HCT116 (cell line): Measurements from ENCODE around the gene C7orf25. TPM values are rescaled to one million over a fixed set of nuclear protein-coding genes. Genes with fewer than 3 reads are reported as not detected.

Experiments
- ATAC-seq: fragments of 200-7000 bp; cut with Tn5 transposase; 2 replicates; pipeline ENCODE4 v1.9.1; 2020; ENCODE audit warnings: mild to moderate bottlenecking, moderate library complexity
- BruUV-seq: library from RNA; stranded (reverse); fragments of 400-500 nt; replicated peaks from 2 replicates; lab custom pipeline; 2021; lab: Mats Ljungman, UMichigan
- CTCF ChIA-PET: fragments of 300-600 bp; sonication (Branson Sonifier 250); formaldehyde crosslinking; loops from one replicate; lab custom pipeline; 2021; ENCODE audit warnings: antibody characterized with exemption; lab: Charles Lee
- POLR2A ChIA-PET: fragments of 300-600, 350-600 bp; sonication (Branson Sonifier 250); formaldehyde crosslinking; loops from one replicate; lab custom pipeline; 2021; ENCODE audit warnings: antibody characterized with exemption; lab: Charles Lee
- RAD21 ChIA-PET, 2 experiments: fragments of 300-600 bp; sonication (Branson Sonifier 250); formaldehyde crosslinking; loops; one replicate each; lab custom pipeline; 2023; ENCODE audit warnings: low total read pairs in 2 of 2; ENCODE audit not compliant: uncharacterized antibody in 2 of 2, unreplicated experiment in 2 of 2, low non-redundant PET in 1 of 2; lab: Charles Lee
- DNase-seq: peaks from one replicate; pipeline ENCODE4 v3.0.0-alpha.2; 2010; ENCODE audit warnings: low read depth, low spot score
- H2AFZ ChIP-seq: fragments of 200-600 bp; shearing (Covaris generic), sonication (generic); 2 replicates; pipeline ENCODE4 v1.6.1; 2017; ENCODE audit warnings: low read depth, mixed run types, mixed read lengths, antibody characterized with exemption, low read length; ENCODE audit not compliant: poor library complexity, severe bottlenecking
- H3K27ac ChIP-seq: 2 replicates; pipeline ENCODE4 v1.5.1; 2012; ENCODE audit warnings: low read depth, low read length
- H3K27me3 ChIP-seq: fragments of 200-600 bp; sonication (generic); 2 replicates; pipeline ENCODE4 v1.6.1; 2016; ENCODE audit warnings: mixed run types, low read length, mixed read lengths; ENCODE audit not compliant: insufficient read depth
- H3K36me3 ChIP-seq, 2 experiments: fragments of 200-500 bp in 1 of 2; fragments of 200-600 bp in 1 of 2; sonication (Bioruptor generic) in 1 of 2; sonication (generic) in 1 of 2; 2 replicates each; pipeline versions ENCODE4 v1.5.1 to v1.6.1; 2014 to 2016; ENCODE audit warnings: low read length in 2 of 2, inconsistent platforms in 1 of 2, mixed read lengths in 1 of 2, mixed run types in 1 of 2; ENCODE audit not compliant: insufficient read depth in 2 of 2, control insufficient read depth in 1 of 2
- H3K4me1 ChIP-seq, 2 experiments: fragments of 200-600 bp in 1 of 2; sonication (generic) in 1 of 2; 2 replicates each; pipeline versions ENCODE4 v1.5.1 to v1.6.1; 2012 to 2017; ENCODE audit warnings: low read length in 2 of 2, inconsistent platforms in 1 of 2, mild to moderate bottlenecking in 1 of 2, mixed read lengths in 1 of 2, mixed run types in 1 of 2, moderate library complexity in 1 of 2; ENCODE audit not compliant: insufficient read depth in 2 of 2, control insufficient read depth in 1 of 2
- H3K4me2 ChIP-seq: fragments of 200-600 bp; sonication (generic); 2 replicates; pipeline ENCODE4 v1.6.1; 2017; ENCODE audit warnings: mixed run types, low read length, mixed read lengths
- H3K4me3 ChIP-seq, 2 experiments: fragments of 200-600 bp in 1 of 2; sonication (generic) in 1 of 2; replicated peaks in 1 of 2; 2 replicates each; pipeline ENCODE4 v1.5.1; 2011 to 2016; ENCODE audit warnings: low read length in 2 of 2, control low read depth in 1 of 2, low read depth in 1 of 2, mild to moderate bottlenecking in 1 of 2, mixed read lengths in 1 of 2, mixed run types in 1 of 2
- H3K79me2 ChIP-seq: fragments of 200-600 bp; sonication (generic); 2 replicates; pipeline ENCODE4 v1.6.1; 2017; ENCODE audit warnings: mild to moderate bottlenecking, mixed run types, low read length, moderate library complexity, mixed read lengths; ENCODE audit not compliant: insufficient read depth
- H3K9ac ChIP-seq: fragments of 200-600 bp; sonication (generic); 2 replicates; pipeline ENCODE4 v1.6.1; 2016; ENCODE audit warnings: low read length, mixed read lengths
- H3K9me2 ChIP-seq: fragments of 200-600 bp; sonication (generic), shearing (Covaris generic); 2 replicates; pipeline ENCODE4 v1.6.1; 2017; ENCODE audit warnings: mixed run types, mild to moderate bottlenecking, moderate library complexity; ENCODE audit not compliant: insufficient read depth
- H3K9me3 ChIP-seq, 2 experiments: fragments of 200-500 bp in 1 of 2; fragments of 200-600 bp in 1 of 2; sonication (Bioruptor generic) in 1 of 2; sonication (generic) in 1 of 2; 2 replicates each; pipeline ENCODE4 v1.6.1; 2014 to 2017; ENCODE audit warnings: low read length in 2 of 2, mixed read lengths in 2 of 2, inconsistent platforms in 1 of 2, low read depth in 1 of 2, mild to moderate bottlenecking in 1 of 2, mixed run types in 1 of 2, moderate library complexity in 1 of 2; ENCODE audit not compliant: control insufficient read depth in 1 of 2, insufficient read depth in 1 of 2
- H4K20me1 ChIP-seq: fragments of 200-600 bp; sonication (generic), shearing (Covaris generic); 2 replicates; pipeline ENCODE4 v1.6.1; 2017; ENCODE audit warnings: mixed run types, mild to moderate bottlenecking, moderate library complexity; ENCODE audit not compliant: insufficient read depth
- ATF3 ChIP-seq: IDR thresholded peaks from 2 replicates; pipeline ENCODE4 v1.6.1; 2012
- CBX3 ChIP-seq: IDR thresholded peaks from 2 replicates; pipeline ENCODE4 v1.6.1; 2012; ENCODE audit warnings: low read depth
- CEBPB ChIP-seq: IDR thresholded peaks from 2 replicates; pipeline ENCODE4 v1.6.1; 2012; ENCODE audit warnings: low read depth
- CTCF ChIP-seq, 3 experiments: fragments of 200-600 bp in 1 of 3; sonication (generic) in 1 of 3; IDR thresholded peaks in 2 of 3; conservative IDR thresholded peaks in 1 of 3; 2 replicates each; pipeline ENCODE4 v1.5.1; 2012 to 2017; ENCODE audit warnings: low read depth in 2 of 3, low read length in 2 of 3, antibody characterized with exemption in 1 of 3, borderline replicate concordance in 1 of 3, control low read depth in 1 of 3, mild to moderate bottlenecking in 1 of 3, mixed read lengths in 1 of 3, mixed run types in 1 of 3, moderate library complexity in 1 of 3; ENCODE audit not compliant: insufficient read depth in 1 of 3
- EGR1 ChIP-seq: IDR thresholded peaks from 2 replicates; pipeline ENCODE4 v1.6.1; 2012; ENCODE audit warnings: low read depth
- ELF1 ChIP-seq: IDR thresholded peaks from 2 replicates; pipeline ENCODE4 v1.6.1; 2012; ENCODE audit warnings: low read depth, borderline replicate concordance
- EZH2 ChIP-seq: fragments of 200-600 bp; sonication (generic); IDR thresholded peaks from 2 replicates; pipeline ENCODE4 v1.6.1; 2017; ENCODE audit warnings: antibody characterized with exemption, mixed run types
- EZH2phosphoT487 ChIP-seq: fragments of 200-600 bp; IDR thresholded peaks from 2 replicates; pipeline ENCODE4 v1.6.1; 2018; ENCODE audit warnings: antibody characterized with exemption, borderline replicate concordance
- MAX ChIP-seq: IDR thresholded peaks from 2 replicates; pipeline ENCODE4 v1.6.1; 2012
- POLR2A ChIP-seq: IDR thresholded peaks from 2 replicates; pipeline ENCODE4 v1.7.0; 2011; ENCODE audit warnings: borderline replicate concordance; ENCODE audit not compliant: insufficient read depth, insufficient read length; ENCODE audit errors: extremely low read depth
- POLR2AphosphoS5 ChIP-seq: IDR thresholded peaks from 2 replicates; pipeline ENCODE4 v1.6.1; 2011; ENCODE audit warnings: mild to moderate bottlenecking, low read depth, low read length, moderate library complexity
- RAD21 ChIP-seq: IDR thresholded peaks from 2 replicates; pipeline ENCODE4 v1.6.1; 2012; ENCODE audit warnings: low read depth, mild to moderate bottlenecking
- SIN3A ChIP-seq: IDR thresholded peaks from 2 replicates; pipeline ENCODE4 v1.6.1; 2012; ENCODE audit warnings: low read depth
- SRF ChIP-seq: IDR thresholded peaks from 2 replicates; pipeline ENCODE4 v1.6.1; 2012; ENCODE audit warnings: low read depth
- TCF7L2 ChIP-seq: IDR thresholded peaks from 2 replicates; pipeline ENCODE4 v1.7.0; 2011; ENCODE audit warnings: borderline replicate concordance, inconsistent platforms; ENCODE audit not compliant: insufficient read depth, insufficient read length; ENCODE audit errors: extremely low read depth
- YY1 ChIP-seq: IDR thresholded peaks from 2 replicates; pipeline ENCODE4 v1.6.1; 2011; ENCODE audit warnings: low read length, low read depth, moderate library complexity, mild to moderate bottlenecking; ENCODE audit not compliant: insufficient replicate concordance; ENCODE audit errors: extremely low read depth
- ZBTB33 ChIP-seq: IDR thresholded peaks from 2 replicates; pipeline ENCODE4 v1.6.1; 2011; ENCODE audit warnings: mild to moderate bottlenecking, low read length, moderate library complexity; ENCODE audit not compliant: insufficient replicate concordance; ENCODE audit errors: extremely low read depth
- ZFX ChIP-seq: fragments of 450-650 bp; IDR thresholded peaks from 2 replicates; pipeline ENCODE4 v1.6.1; 2017
- ZNF274 ChIP-seq: fragments of 200-500 bp; sonication (Bioruptor generic); IDR thresholded peaks from 2 replicates; pipeline ENCODE4 v1.6.1; 2014; ENCODE audit warnings: mild to moderate bottlenecking, low read depth, low read length, inconsistent platforms
- intact Hi-C: fragments of 100-400 bp; cut with micrococcal nuclease; formaldehyde crosslinking; loops from 2 replicates; pipeline ENCODE4 v1.10.0; 2022
- total RNA-seq: library from RNA; stranded (reverse); gene quantifications from one replicate; pipeline ENCODE4 v1.2.1, GENCODE V29; 2021; ENCODE audit not compliant: unreplicated experiment

Gene C7orf25
- total RNA-seq, 1 experiment from 2014 or later, result 5.3 TPM

GRCh38 chr7:42953994-42954393 lies 42.1 kb upstream of the C7orf25 start:
- Histone ChIP-seq H2AFZ (no peak overlapping the region), H3K9ac (no peak overlapping the region), H3K27me3 (no peaks in the 10 kb centered on the region), H4K20me1 (no peaks in the 10 kb centered on the region), H3K9me3 (no peaks in the 10 kb centered on the region), H3K4me3 (no peak overlapping the region), H3K9me2 (no peaks in the 10 kb centered on the region), H3K4me1 (no peaks in the 10 kb centered on the region), H3K4me2 (no peak overlapping the region), H3K27ac (no peak overlapping the region), H3K36me3 (no peaks in the 10 kb centered on the region), H3K79me2 (no peaks in the 10 kb centered on the region)
- POLR2A ChIA-PET, result no interaction called here
- RAD21 ChIA-PET, result no interaction called here
- intact Hi-C loops, result no loop called here
- no peak for ATAC-seq
- CTCF ChIA-PET, result no interaction called here
- BruUV-seq, result no TSS peak
- TF ChIP-seq CBX3 (no peak), EGR1 (no peak), POLR2AphosphoS5 (no peak), MAX (no peak), RAD21 (no peak), SRF (no peak), EZH2 (no peak), YY1 (no peak), ZFX (no peak), TCF7L2 (no peak), SIN3A (no peak), CTCF (IDR thresholded peaks at IDR 0.05 in 2 of 3, conservative IDR thresholded peaks at IDR 0.05 in 1 of 3; ENCODE audit: borderline replicate concordance in 1 of 3, insufficient read depth in 1 of 3, low read depth in 2 of 3, low read length in 2 of 3) (no peak), ZNF274 (no peak), CEBPB (no peak), ATF3 (no peak), ELF1 (no peak), ZBTB33 (no peak), EZH2phosphoT487 (no peak), POLR2A (no peak)
- DNase-seq, result no peak
